Body of pancreas (tissue), 4 donors: ENCODE results near the gene LTBP2.

Experiments
- POLR2A ChIP-seq, 3 donors: fragments of 450-650 bp; IDR thresholded peaks; one replicate each; pipeline ENCODE4 v1.6.1; 2016; ENCODE audit warnings: antibody characterized with exemption in 3 of 3, mild to moderate bottlenecking in 2 of 3
- TF ChIP-seq, protein P1 (sequence below), 7 experiments: fragments of 450-650 bp in 4 of 7; fragments of 200-600 bp in 3 of 7; sonication (generic) in 3 of 7; IDR thresholded peaks; one replicate each; pipeline ENCODE4 v1.5.1; 2016 to 2019; ENCODE audit warnings: antibody characterized with exemption in 7 of 7

DNA sequence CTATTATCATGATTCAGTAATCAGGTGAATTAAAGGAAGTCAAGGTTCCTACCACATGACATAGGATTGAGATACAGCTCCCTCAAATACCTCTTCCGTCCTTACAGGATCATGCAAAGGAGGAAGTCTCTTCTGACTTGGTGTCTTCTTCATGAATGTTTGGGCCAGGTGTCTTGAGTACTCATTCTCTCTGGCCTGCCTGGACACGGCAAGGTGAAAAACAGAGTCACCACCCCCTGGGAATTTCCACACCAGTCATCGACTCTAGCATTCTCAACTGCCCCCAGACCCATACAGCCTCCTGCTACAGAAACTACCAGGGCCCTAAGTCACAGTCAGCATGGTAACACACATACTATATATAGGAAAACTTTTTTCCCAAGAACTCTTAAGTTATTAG lies 44.9 kb upstream of the LTBP2 start:
- TF ChIP-seq POLR2A (IDR thresholded peaks at IDR 0.05), result no peak
- TF ChIP-seq, protein P1, sequence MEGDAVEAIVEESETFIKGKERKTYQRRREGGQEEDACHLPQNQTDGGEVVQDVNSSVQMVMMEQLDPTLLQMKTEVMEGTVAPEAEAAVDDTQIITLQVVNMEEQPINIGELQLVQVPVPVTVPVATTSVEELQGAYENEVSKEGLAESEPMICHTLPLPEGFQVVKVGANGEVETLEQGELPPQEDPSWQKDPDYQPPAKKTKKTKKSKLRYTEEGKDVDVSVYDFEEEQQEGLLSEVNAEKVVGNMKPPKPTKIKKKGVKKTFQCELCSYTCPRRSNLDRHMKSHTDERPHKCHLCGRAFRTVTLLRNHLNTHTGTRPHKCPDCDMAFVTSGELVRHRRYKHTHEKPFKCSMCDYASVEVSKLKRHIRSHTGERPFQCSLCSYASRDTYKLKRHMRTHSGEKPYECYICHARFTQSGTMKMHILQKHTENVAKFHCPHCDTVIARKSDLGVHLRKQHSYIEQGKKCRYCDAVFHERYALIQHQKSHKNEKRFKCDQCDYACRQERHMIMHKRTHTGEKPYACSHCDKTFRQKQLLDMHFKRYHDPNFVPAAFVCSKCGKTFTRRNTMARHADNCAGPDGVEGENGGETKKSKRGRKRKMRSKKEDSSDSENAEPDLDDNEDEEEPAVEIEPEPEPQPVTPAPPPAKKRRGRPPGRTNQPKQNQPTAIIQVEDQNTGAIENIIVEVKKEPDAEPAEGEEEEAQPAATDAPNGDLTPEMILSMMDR (IDR thresholded peaks at IDR 0.05), result no peak
